A673 (cell line): ENCODE results near the gene CMTM2.

Source experiments
- EZH2 ChIP-seq: fragments of 200-600 bp; sonication (generic); IDR thresholded peaks from 2 replicates; pipeline ENCODE4 v1.6.1; 2017; ENCODE audit warnings: borderline replicate concordance, low read depth, mild to moderate bottlenecking, mixed read lengths, antibody characterized with exemption, low read length; ENCODE audit not compliant: poor library complexity, severe bottlenecking
- TF ChIP-seq, protein P1 (sequence below): fragments of 300-800, 200-600 bp; sonication (generic); conservative IDR thresholded peaks from 2 replicates; pipeline ENCODE4 v1.5.1; 2017; ENCODE audit warnings: low read depth, mild to moderate bottlenecking, antibody characterized with exemption, low read length, moderate library complexity, mixed read lengths

DNA sequence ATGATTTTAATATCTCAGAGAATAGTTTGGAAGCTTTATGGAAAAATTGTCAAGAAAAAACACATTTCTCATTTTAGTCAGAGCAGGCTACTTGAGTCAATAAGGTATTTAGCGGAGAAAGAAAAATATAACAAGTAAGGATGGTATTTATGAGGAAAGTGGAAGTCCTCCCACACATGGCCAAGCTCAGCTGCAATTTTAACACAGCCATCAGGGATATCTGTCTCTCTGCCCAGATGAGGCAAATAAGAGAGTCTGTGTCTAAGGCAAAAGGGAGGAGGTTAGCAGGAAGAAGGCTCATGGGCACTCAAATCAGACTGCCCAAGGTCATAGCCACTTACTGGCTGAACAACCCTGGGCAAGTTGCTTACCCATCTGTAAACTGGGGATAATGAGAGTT is 5.2 kb upstream of the CMTM2 start:
- TF ChIP-seq, protein P1, sequence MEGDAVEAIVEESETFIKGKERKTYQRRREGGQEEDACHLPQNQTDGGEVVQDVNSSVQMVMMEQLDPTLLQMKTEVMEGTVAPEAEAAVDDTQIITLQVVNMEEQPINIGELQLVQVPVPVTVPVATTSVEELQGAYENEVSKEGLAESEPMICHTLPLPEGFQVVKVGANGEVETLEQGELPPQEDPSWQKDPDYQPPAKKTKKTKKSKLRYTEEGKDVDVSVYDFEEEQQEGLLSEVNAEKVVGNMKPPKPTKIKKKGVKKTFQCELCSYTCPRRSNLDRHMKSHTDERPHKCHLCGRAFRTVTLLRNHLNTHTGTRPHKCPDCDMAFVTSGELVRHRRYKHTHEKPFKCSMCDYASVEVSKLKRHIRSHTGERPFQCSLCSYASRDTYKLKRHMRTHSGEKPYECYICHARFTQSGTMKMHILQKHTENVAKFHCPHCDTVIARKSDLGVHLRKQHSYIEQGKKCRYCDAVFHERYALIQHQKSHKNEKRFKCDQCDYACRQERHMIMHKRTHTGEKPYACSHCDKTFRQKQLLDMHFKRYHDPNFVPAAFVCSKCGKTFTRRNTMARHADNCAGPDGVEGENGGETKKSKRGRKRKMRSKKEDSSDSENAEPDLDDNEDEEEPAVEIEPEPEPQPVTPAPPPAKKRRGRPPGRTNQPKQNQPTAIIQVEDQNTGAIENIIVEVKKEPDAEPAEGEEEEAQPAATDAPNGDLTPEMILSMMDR = no peak
- TF ChIP-seq EZH2 = no peak
